Measurements from ENCODE around the gene TGFBI. TPM values are rescaled to one million over a fixed set of nuclear protein-coding genes. Genes with fewer than 3 reads are reported as not detected.
A peak's percentile ranks its signal among the peaks of the same experiment; 100 is the strongest.

Gene TGFBI
- total and polyA plus RNA-seq, 9 of the 15 experiments (the other 6 are each of a cell fraction or from before 2014, with no cell fraction given) = 0.05 to 0.62 (median 0.08) TPM; not detected in 6

DNA sequence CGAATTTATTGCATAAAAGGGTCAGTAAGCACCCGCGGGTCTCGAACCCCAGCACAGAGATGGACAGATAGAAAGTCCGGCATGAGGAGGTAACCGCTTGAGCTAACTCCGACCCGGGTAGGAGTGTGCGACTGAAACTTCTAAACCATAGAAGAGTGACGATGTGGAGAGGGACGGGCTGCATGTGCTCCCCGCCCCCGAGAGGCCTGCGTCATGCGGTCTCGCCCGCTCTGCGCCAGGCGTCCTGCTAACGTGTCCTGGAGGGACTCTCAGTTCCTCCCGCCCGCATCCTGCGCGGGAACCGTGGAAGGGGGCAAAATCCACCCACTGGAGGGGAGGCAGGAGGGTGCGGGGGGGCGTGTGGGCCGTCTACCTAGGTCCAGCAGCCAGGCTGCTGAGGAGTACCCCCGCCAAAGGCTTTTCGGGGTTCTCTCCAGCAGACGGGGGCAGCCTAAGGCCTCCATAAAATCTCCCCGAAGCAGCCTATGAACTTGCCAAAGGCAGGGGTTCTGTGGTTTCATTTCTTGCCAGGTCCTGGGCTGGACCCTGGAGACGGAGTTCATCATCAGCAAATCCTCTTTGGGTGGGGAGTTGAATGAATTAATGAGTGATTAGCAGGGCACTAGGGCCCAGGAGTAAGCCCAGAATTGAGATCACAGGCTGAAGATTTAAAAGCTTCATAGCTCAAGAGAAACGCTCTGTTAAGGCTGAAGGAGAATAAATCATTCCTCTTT is 51.9 kb downstream of the TGFBI start (continued):
- TF ChIP-seq, protein P1, sequence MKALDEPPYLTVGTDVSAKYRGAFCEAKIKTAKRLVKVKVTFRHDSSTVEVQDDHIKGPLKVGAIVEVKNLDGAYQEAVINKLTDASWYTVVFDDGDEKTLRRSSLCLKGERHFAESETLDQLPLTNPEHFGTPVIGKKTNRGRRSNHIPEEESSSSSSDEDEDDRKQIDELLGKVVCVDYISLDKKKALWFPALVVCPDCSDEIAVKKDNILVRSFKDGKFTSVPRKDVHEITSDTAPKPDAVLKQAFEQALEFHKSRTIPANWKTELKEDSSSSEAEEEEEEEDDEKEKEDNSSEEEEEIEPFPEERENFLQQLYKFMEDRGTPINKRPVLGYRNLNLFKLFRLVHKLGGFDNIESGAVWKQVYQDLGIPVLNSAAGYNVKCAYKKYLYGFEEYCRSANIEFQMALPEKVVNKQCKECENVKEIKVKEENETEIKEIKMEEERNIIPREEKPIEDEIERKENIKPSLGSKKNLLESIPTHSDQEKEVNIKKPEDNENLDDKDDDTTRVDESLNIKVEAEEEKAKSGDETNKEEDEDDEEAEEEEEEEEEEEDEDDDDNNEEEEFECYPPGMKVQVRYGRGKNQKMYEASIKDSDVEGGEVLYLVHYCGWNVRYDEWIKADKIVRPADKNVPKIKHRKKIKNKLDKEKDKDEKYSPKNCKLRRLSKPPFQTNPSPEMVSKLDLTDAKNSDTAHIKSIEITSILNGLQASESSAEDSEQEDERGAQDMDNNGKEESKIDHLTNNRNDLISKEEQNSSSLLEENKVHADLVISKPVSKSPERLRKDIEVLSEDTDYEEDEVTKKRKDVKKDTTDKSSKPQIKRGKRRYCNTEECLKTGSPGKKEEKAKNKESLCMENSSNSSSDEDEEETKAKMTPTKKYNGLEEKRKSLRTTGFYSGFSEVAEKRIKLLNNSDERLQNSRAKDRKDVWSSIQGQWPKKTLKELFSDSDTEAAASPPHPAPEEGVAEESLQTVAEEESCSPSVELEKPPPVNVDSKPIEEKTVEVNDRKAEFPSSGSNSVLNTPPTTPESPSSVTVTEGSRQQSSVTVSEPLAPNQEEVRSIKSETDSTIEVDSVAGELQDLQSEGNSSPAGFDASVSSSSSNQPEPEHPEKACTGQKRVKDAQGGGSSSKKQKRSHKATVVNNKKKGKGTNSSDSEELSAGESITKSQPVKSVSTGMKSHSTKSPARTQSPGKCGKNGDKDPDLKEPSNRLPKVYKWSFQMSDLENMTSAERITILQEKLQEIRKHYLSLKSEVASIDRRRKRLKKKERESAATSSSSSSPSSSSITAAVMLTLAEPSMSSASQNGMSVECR (CRISPR knock-in tag; IDR thresholded peaks at IDR 0.05) = 0 out of 2 replicates have a peak, but pooled peaks have one; percentile 20
- TF ChIP-seq EHMT2 (IDR thresholded peaks at IDR 0.05) (no peak), SUPT5H (IDR thresholded peaks at IDR 0.05) (peak; percentile 81), KDM4B (IDR thresholded peaks at IDR 0.05; ENCODE audit: borderline replicate concordance in 2 of 2, low read depth in 1 of 2) (no peak), HDAC6 (IDR thresholded peaks at IDR 0.05; ENCODE audit: low read depth, low read length) (no peak), STAG1 (CRISPR knock-in tag; IDR thresholded peaks at IDR 0.05; ENCODE audit: borderline replicate concordance) (no peak), ZFPM2 (CRISPR knock-in tag; IDR thresholded peaks at IDR 0.05) (no peak), RB1 (IDR thresholded peaks at IDR 0.05; ENCODE audit: low read depth) (peak; percentile 58; the same call in 1 of the 2 replicates), RAD21 (CRISPR knock-in tag; conservative IDR thresholded peaks at IDR 0.05 in 1 of 2, IDR thresholded peaks at IDR 0.05 in 1 of 2) (0 out of 4 replicates have a peak, but pooled peaks of 1 of the 2 experiments have one; percentile 4), SMARCA4 (IDR thresholded peaks at IDR 0.05) (no peak; the same call in 1 of the 2 replicates), NFXL1 (CRISPR knock-in tag; IDR thresholded peaks at IDR 0.05) (no peak), MEF2D (tag; conservative IDR thresholded peaks at IDR 0.05; ENCODE audit: low read depth) (no peak), CCAR2 (IDR thresholded peaks at IDR 0.05; ENCODE audit: low read depth, low read length) (no peak), ZNF184 (CRISPR knock-in tag; IDR thresholded peaks at IDR 0.05) (no peak)
- TF ChIP-seq, protein P2, sequence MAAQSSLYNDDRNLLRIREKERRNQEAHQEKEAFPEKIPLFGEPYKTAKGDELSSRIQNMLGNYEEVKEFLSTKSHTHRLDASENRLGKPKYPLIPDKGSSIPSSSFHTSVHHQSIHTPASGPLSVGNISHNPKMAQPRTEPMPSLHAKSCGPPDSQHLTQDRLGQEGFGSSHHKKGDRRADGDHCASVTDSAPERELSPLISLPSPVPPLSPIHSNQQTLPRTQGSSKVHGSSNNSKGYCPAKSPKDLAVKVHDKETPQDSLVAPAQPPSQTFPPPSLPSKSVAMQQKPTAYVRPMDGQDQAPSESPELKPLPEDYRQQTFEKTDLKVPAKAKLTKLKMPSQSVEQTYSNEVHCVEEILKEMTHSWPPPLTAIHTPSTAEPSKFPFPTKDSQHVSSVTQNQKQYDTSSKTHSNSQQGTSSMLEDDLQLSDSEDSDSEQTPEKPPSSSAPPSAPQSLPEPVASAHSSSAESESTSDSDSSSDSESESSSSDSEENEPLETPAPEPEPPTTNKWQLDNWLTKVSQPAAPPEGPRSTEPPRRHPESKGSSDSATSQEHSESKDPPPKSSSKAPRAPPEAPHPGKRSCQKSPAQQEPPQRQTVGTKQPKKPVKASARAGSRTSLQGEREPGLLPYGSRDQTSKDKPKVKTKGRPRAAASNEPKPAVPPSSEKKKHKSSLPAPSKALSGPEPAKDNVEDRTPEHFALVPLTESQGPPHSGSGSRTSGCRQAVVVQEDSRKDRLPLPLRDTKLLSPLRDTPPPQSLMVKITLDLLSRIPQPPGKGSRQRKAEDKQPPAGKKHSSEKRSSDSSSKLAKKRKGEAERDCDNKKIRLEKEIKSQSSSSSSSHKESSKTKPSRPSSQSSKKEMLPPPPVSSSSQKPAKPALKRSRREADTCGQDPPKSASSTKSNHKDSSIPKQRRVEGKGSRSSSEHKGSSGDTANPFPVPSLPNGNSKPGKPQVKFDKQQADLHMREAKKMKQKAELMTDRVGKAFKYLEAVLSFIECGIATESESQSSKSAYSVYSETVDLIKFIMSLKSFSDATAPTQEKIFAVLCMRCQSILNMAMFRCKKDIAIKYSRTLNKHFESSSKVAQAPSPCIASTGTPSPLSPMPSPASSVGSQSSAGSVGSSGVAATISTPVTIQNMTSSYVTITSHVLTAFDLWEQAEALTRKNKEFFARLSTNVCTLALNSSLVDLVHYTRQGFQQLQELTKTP (IDR thresholded peaks at IDR 0.05; ENCODE audit: low read depth in 1 of 2, partially characterized antibody in 2 of 2) = no peak
- TF ChIP-seq, protein P3, sequence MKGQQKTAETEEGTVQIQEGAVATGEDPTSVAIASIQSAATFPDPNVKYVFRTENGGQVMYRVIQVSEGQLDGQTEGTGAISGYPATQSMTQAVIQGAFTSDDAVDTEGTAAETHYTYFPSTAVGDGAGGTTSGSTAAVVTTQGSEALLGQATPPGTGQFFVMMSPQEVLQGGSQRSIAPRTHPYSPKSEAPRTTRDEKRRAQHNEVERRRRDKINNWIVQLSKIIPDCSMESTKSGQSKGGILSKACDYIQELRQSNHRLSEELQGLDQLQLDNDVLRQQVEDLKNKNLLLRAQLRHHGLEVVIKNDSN (CRISPR knock-in tag; IDR thresholded peaks at IDR 0.05) = peak; percentile 70
- TF ChIP-seq, protein P4, sequence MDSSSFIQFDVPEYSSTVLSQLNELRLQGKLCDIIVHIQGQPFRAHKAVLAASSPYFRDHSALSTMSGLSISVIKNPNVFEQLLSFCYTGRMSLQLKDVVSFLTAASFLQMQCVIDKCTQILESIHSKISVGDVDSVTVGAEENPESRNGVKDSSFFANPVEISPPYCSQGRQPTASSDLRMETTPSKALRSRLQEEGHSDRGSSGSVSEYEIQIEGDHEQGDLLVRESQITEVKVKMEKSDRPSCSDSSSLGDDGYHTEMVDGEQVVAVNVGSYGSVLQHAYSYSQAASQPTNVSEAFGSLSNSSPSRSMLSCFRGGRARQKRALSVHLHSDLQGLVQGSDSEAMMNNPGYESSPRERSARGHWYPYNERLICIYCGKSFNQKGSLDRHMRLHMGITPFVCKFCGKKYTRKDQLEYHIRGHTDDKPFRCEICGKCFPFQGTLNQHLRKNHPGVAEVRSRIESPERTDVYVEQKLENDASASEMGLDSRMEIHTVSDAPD (CRISPR knock-in tag; IDR thresholded peaks at IDR 0.05) = no peak
